Fibroblast of villous mesenchyme (primary cell): ENCODE measurements around the gene PPARA. TPM values are rescaled to one million over a fixed set of nuclear protein-coding genes. Genes with fewer than 3 reads are reported as not detected.
A peak's percentile ranks its signal among the peaks of the same experiment; 100 is the strongest.
"Not testable (repeated sequence)": the region's sequence is repeated elsewhere in the genome, so short reads cannot be mapped to it uniquely, and the experiment has no call there.

Experiments used
- DNase-seq: peaks from one replicate; pipeline ENCODE4 v3.0.0-alpha.2; 2010; ENCODE audit warnings: low read depth
- H3K4me3 ChIP-seq: 2 replicates; pipeline ENCODE4 v1.5.1; 2011; ENCODE audit warnings: low read depth, mild to moderate bottlenecking, low read length
- CTCF ChIP-seq: IDR thresholded peaks from 2 replicates; pipeline ENCODE4 v1.5.1; 2012; ENCODE audit warnings: low read depth, mild to moderate bottlenecking, low read length; ENCODE audit not compliant: insufficient read depth
- total RNA-seq: library from RNA; depleted of rRNA; stranded (reverse); fragments of >200 nt; gene quantifications from 2 replicates; pipeline ENCODE4 v1.2.3, GENCODE V29; 2012

The PPARA gene
- total RNA-seq, 1 donor = 14.2 TPM

GRCh38 chr22:46259374-46259773 is 109.0 kb downstream of the PPARA start:
- no peak overlapping the region for H3K4me3 ChIP-seq
- DNase-seq = no peak
- no peak for TF ChIP-seq CTCF

- H3K4me3 ChIP-seq = no peak overlapping the region
- no peak for TF ChIP-seq CTCF
- no peak for DNase-seq
These were observed 109.7 kb downstream of the PPARA start for GRCh38 chr22:46260038-46260437.

- TF ChIP-seq CTCF = no peak
- DNase-seq = peak; percentile 52
- no peak overlapping the region for H3K4me3 ChIP-seq
These were observed 112.3 kb downstream of the PPARA start for GRCh38 chr22:46262449-46263215.

- TF ChIP-seq CTCF = no peak
- no peak within 1 kb of the TSS for H3K4me3 ChIP-seq
- DNase-seq = no peak
These were observed 112.9 kb downstream of the PPARA start, which contains the start of gene PKDREJ for GRCh38 chr22:46263216-46263590. Gene PKDREJ, minus strand, starts transcription at chr22:46263343. Its CDS starts 21 bp downstream, at chr22:46263322.

- not testable (repeated sequence) for DNase-seq, H3K4me3 ChIP-seq
These were observed 114.2 kb downstream of the PPARA start for GRCh38 chr22:46264520-46264919.

- H3K4me3 ChIP-seq, DNase-seq: not testable (repeated sequence)
These were observed 115.3 kb downstream of the PPARA start for GRCh38 chr22:46265627-46266026.

GRCh38 chr22:46267431-46268279 is 117.3 kb downstream of the PPARA start, which contains the start of gene TTC38:
Gene TTC38, plus strand, starts transcription at chr22:46268008. Its CDS starts 32 bp downstream, at chr22:46268040.
- peak; percentile 80 for DNase-seq
- no peak for TF ChIP-seq CTCF
- peak within 1 kb of the TSS; percentile 82 for H3K4me3 ChIP-seq
